Tibial artery (tissue), 4 donors: Measurements from ENCODE around the gene PCDH15.

Source experiments
- DNase-seq, 2 donors: peaks; one replicate each; pipeline ENCODE4 v3.0.0-alpha.2; 2019
- H3K27ac ChIP-seq, 2 donors: fragments of 200-600 bp; sonication (generic) in 1 of 2; 1 replicate in 1 of 2; 2 replicates in 1 of 2; pipeline ENCODE4 v1.5.1; 2018 to 2019; ENCODE audit warnings: mild to moderate bottlenecking in 1 of 2
- H3K27me3 ChIP-seq, 2 donors: fragments of 200-600 bp; sonication (generic) in 1 of 2; one replicate each; pipeline versions ENCODE4 v1.5.1 to v1.6.0; 2016 to 2019
- H3K36me3 ChIP-seq, 3 donors: fragments of 200-600 bp; sonication (generic) in 2 of 3; one replicate each; pipeline ENCODE4 v1.5.1; 2016 to 2019; ENCODE audit warnings: mild to moderate bottlenecking in 2 of 3
- H3K4me1 ChIP-seq, 4 donors: fragments of 200-600 bp; sonication (generic) in 2 of 4; 1 replicate in 3 of 4; 2 replicates in 1 of 4; pipeline ENCODE4 v1.5.1; 2016 to 2019
- H3K4me3 ChIP-seq, 2 donors: fragments of 200-600 bp; sonication (generic) in 1 of 2; 1 replicate in 1 of 2; 2 replicates in 1 of 2; pipeline ENCODE4 v1.5.1; 2018 to 2019; ENCODE audit warnings: mild to moderate bottlenecking in 2 of 2
- H3K9me3 ChIP-seq, 3 donors: fragments of 200-600 bp; sonication (generic) in 1 of 3; one replicate each; pipeline ENCODE4 v1.5.1; 2016 to 2019
- intact Hi-C: fragments of 100-400 bp; cut with DNase I; formaldehyde crosslinking; loops from one replicate; pipeline ENCODE4 v1.15.0; 2023; ENCODE audit warnings: low total_unique reads
- TF ChIP-seq, protein P1 (sequence below), 2 experiments: fragments of 200-600 bp in 1 of 2; fragments of 450-650 bp in 1 of 2; IDR thresholded peaks; one replicate each; pipeline ENCODE4 v1.5.1; 2017 to 2019; ENCODE audit warnings: antibody characterized with exemption in 2 of 2, mild to moderate bottlenecking in 1 of 2, moderate library complexity in 1 of 2

The PCDH15 gene

DNA sequence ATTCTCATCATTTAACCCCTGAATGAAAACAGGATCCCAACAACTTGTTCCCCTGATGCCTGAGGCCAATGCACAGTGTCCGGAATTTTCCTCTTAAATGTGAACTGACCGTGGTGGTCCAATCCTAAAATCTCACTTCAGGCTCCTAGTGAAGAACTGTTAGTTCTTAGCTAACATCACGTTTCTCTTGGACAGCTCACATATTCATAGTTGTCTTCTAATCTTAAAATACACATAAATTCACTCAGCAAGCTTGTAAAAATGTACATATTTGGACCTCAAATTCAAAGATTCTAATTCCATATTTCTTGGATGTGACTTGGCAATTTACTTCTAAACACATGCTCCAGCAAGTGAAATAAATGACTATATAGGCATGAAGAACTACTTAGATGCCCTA lies 297.2 kb downstream of the PCDH15 start:
- Histone ChIP-seq H3K27ac (no peak overlapping the region), H3K4me1 (no peaks in the 10 kb centered on the region), H3K9me3 (no peaks in the 10 kb centered on the region), H3K4me3 (no peak overlapping the region), H3K27me3 (no peaks in the 10 kb centered on the region), H3K36me3 (no peaks in the 10 kb centered on the region)
- TF ChIP-seq, protein P1, sequence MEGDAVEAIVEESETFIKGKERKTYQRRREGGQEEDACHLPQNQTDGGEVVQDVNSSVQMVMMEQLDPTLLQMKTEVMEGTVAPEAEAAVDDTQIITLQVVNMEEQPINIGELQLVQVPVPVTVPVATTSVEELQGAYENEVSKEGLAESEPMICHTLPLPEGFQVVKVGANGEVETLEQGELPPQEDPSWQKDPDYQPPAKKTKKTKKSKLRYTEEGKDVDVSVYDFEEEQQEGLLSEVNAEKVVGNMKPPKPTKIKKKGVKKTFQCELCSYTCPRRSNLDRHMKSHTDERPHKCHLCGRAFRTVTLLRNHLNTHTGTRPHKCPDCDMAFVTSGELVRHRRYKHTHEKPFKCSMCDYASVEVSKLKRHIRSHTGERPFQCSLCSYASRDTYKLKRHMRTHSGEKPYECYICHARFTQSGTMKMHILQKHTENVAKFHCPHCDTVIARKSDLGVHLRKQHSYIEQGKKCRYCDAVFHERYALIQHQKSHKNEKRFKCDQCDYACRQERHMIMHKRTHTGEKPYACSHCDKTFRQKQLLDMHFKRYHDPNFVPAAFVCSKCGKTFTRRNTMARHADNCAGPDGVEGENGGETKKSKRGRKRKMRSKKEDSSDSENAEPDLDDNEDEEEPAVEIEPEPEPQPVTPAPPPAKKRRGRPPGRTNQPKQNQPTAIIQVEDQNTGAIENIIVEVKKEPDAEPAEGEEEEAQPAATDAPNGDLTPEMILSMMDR (IDR thresholded peaks at IDR 0.05) = no peak
- intact Hi-C loops = no loop called here
- no peak for DNase-seq

DNA sequence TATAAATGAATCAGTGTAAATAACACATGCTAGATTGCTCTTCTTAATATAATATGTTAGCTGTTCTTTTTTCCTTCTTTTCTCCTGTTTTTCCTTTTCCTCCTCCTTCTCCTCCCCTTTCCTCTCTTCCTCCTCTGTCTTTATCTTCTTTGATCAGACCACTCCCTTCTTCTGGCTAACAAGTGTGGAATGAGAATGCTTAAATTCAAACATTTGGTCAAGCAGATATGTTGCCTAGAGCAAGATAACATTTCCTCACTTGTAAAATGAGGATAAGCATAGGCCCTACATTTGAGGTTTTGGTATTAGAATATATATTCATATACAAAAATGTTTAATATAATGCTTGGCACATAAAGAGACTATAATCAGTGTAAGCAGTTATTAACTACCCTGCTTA lies 299.1 kb downstream of the PCDH15 start:
- TF ChIP-seq, protein P1 (IDR thresholded peaks at IDR 0.05) = no peak
- no peaks in the 10 kb centered on the region for H3K36me3 ChIP-seq
- H3K27ac ChIP-seq = no peak overlapping the region
- DNase-seq = no peak
- H3K4me3 ChIP-seq = no peak overlapping the region
- intact Hi-C loops = no loop called here
- H3K4me1 ChIP-seq = no peaks in the 10 kb centered on the region
- H3K9me3 ChIP-seq = no peaks in the 10 kb centered on the region
- H3K27me3 ChIP-seq = no peaks in the 10 kb centered on the region

DNA sequence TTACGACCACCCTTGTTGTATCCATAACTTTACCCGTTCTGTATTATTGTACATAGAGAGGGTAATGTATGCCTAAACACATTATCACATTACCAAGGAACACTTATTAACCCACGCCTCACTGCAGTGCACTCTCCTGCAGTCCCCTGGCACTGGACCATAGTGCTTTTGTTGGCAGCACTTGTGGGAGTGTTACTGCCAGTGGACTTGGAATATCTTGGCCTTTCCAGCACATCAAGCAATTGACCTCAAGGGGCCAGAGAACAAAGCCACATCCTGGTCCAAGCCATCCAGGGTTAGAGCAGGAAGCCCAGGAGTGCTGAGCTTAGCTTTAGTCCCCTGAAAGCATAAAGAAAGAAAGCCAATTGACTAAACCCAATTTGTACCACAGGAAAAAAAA lies 304.2 kb downstream of the PCDH15 start:
- Histone ChIP-seq H3K27ac (no peak overlapping the region), H3K9me3 (no peaks in the 10 kb centered on the region), H3K4me1 (no peaks in the 10 kb centered on the region), H3K36me3 (no peaks in the 10 kb centered on the region), H3K4me3 (no peak overlapping the region), H3K27me3 (no peaks in the 10 kb centered on the region)
- TF ChIP-seq, protein P1 (IDR thresholded peaks at IDR 0.05) = no peak
- intact Hi-C loops = no loop called here
- DNase-seq = no peak

DNA sequence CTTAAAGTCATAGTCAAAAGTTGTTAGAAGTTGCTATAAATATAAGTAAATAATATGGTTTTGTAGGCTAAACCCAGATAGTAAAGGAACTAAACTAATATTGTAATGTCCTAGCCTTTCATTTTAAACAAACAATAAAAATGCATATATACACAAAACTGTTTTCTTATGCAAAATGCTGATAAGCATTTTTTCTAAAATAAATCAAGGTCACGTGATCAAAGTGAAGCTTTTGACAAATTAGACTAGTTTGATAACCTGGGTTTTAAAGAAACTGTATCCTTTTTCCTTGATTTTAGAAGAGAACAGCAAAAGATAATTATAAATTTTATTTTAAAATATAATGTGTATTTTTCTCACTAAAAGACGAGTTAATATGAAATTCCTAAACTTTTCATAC lies 313.3 kb downstream of the PCDH15 start:
- Histone ChIP-seq H3K4me1 (no peaks in the 10 kb centered on the region), H3K9me3 (no peaks in the 10 kb centered on the region), H3K27me3 (no peaks in the 10 kb centered on the region), H3K27ac (no peak overlapping the region), H3K4me3 (no peak overlapping the region), H3K36me3 (no peaks in the 10 kb centered on the region)
- intact Hi-C loops = no loop called here
- DNase-seq = no peak
- TF ChIP-seq, protein P1 (IDR thresholded peaks at IDR 0.05) = no peak

DNA sequence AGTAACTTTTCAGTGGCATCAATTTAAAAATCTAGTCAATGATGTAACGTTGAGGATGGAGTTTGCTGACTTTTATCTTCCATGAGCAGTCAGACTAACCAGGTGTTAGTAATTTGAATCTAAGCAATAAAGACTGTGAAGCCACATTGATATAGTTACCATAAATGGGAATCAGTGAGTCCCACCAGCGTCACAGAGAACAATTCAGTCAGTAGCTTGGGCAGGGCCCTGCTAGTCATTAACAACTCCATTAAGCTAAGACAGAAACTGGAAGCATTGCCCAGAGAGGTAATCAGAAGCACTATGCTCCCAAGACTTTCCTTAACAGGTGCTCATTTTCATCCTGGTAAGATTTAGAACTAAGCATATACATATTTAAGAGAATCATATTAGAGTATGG lies 315.1 kb downstream of the PCDH15 start:
- TF ChIP-seq, protein P1 (IDR thresholded peaks at IDR 0.05) = no peak
- H3K9me3 ChIP-seq = no peaks in the 10 kb centered on the region

DNA sequence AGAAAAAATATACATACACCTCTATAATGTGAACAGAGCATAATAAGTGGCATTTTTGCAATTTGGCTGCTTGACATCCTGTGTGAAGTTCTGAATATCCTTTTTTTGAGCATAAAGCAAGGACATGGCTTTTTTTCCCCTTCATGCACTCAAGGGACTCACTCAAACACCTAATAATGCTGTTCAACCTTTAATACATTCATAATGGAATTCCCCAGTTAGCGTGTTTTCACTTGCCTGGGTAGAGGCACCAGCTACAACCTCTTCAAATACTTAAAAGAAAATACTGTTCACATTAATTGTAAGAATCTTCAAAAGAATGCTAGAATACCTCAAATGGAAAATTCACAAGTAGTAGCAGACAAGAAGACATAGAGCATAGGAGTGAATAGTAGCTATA lies 316.8 kb downstream of the PCDH15 start:
- TF ChIP-seq, protein P1 (IDR thresholded peaks at IDR 0.05) = no peak
- H3K9me3 ChIP-seq = no peaks in the 10 kb centered on the region
- no peaks in the 10 kb centered on the region for H3K4me1 ChIP-seq
- no peak overlapping the region for H3K27ac ChIP-seq
- DNase-seq = no peak
- no peaks in the 10 kb centered on the region for H3K36me3 ChIP-seq
- intact Hi-C loops = no loop called here
- H3K27me3 ChIP-seq = no peaks in the 10 kb centered on the region
- H3K4me3 ChIP-seq = no peak overlapping the region

More for the DNA sequence above, 315.1 kb downstream of the PCDH15 start:
- Histone ChIP-seq H3K4me3 (no peak overlapping the region), H3K27ac (no peak overlapping the region), H3K36me3 (no peaks in the 10 kb centered on the region), H3K27me3 (no peaks in the 10 kb centered on the region), H3K4me1 (no peaks in the 10 kb centered on the region)
- DNase-seq = no peak
- intact Hi-C loops = no loop called here
